ENCODE measurements around the gene GEN1. TPM values are rescaled to one million over a fixed set of nuclear protein-coding genes. Genes with fewer than 3 reads are reported as not detected.

Gene GEN1
- total RNA-seq, 1 donor: 10.7 TPM

GRCh38 chr2:17747684-17748452, 6.1 kb upstream of the GEN1 start:
- no peaks in the 10 kb centered on the region for H3K27me3 ChIP-seq (ENCODE audit: insufficient read depth, low read length)
- peaks cover 8% of the 10 kb centered on the region for H3K4me1 ChIP-seq (ENCODE audit: insufficient read depth, low read length)
- no peak overlapping the region for H3K4me3 ChIP-seq (ENCODE audit: low read length)
- no peaks in the 10 kb centered on the region for H3K9me3 ChIP-seq (ENCODE audit: low read depth, low read length)

GRCh38 chr2:17748745-17749144, 5.2 kb upstream of the GEN1 start:
- no peak overlapping the region for H3K4me3 ChIP-seq (ENCODE audit: low read length)
- H3K9me3 ChIP-seq (ENCODE audit: low read depth, low read length): no peaks in the 10 kb centered on the region
- H3K4me1 ChIP-seq (ENCODE audit: insufficient read depth, low read length): peaks cover 10% of the 10 kb centered on the region
- H3K27me3 ChIP-seq (ENCODE audit: insufficient read depth, low read length): no peaks in the 10 kb centered on the region

DNA sequence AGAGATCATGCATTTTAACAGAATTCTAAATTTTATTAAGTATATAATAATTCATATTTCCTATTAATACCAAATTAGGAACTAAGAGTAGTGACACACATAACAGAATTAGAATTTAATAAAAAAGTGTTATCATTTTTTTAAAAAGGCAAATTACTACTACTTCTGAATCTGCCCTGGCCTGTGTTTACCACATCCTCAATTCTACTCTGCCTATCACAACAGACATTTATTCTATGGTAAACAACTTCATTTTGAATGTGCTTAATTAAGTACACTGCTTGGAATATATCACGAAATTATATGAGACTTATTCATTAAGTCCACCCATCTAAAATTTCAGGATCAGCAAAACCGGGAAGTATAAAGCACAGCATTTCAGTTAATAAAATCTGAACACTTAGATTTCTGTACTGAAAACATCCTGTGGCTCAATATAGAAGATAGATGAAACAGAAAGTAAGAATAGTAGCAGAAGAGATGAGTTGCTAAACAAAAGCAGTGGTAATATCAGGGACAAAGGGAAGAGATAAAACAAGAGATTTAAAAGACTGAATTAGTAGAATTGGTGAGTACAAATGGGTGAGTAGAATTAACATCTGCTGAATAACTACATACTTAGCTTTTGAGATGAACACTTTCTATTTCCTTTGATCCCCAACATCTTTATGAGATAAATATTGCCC, 4.0 kb upstream of the GEN1 start:
- no peak overlapping the region for H3K4me3 ChIP-seq (ENCODE audit: low read length)
- peaks cover 18% of the 10 kb centered on the region for H3K4me1 ChIP-seq (ENCODE audit: insufficient read depth, low read length)
- H3K27me3 ChIP-seq (ENCODE audit: insufficient read depth, low read length): no peaks in the 10 kb centered on the region
- no peaks in the 10 kb centered on the region for H3K9me3 ChIP-seq (ENCODE audit: low read depth, low read length)

- H3K4me3 ChIP-seq (ENCODE audit: low read length): no peak overlapping the region
- no peaks in the 10 kb centered on the region for H3K27me3 ChIP-seq (ENCODE audit: insufficient read depth, low read length)
- no peaks in the 10 kb centered on the region for H3K9me3 ChIP-seq (ENCODE audit: low read depth, low read length)
- H3K4me1 ChIP-seq (ENCODE audit: insufficient read depth, low read length): peaks cover 21% of the 10 kb centered on the region
Measured at GRCh38 chr2:17752246-17752645, 1.7 kb upstream of the GEN1 start.

GRCh38 chr2:17752892-17753802, 791 bp upstream of the GEN1 start:
- Histone ChIP-seq H3K4me1 (ENCODE audit: insufficient read depth, low read length) (peaks cover 21% of the 10 kb centered on the region), H3K4me3 (ENCODE audit: low read length) (peak overlapping the region; percentile 80), H3K27me3 (ENCODE audit: insufficient read depth, low read length) (no peaks in the 10 kb centered on the region), H3K9me3 (ENCODE audit: low read depth, low read length) (no peaks in the 10 kb centered on the region)

DNA sequence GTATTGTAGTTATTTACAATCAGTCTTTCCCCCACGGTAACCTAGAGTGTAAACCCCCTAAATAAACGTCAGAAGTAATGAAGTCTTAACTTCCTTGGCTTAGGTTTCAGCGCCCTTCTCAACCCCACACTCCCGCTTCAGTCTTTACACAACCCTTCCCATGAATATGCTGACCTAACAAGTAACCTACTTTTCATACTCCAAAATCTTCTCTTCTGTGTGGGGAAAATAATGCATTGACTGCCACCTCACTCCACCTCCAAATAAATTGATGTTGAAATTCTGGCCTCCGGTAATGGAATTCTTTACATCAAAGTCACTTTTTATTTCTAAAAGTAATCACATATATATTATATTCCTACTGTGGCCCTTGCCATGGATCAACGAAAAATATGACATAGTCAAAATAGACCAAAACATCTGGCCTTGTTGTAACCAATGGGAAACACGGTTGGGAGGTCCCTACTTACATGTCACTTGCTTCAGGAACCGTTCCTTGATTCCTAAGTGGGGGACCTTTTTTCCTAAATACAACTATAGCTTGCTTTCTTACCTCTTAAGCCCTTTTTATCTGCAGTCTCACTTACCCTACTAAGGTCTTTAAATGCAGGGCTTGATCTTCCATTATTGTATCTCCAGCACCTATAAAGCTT, 961 bp downstream of the GEN1 start:
- Histone ChIP-seq H3K27me3 (ENCODE audit: insufficient read depth, low read length) (no peaks in the 10 kb centered on the region), H3K9me3 (ENCODE audit: low read depth, low read length) (no peaks in the 10 kb centered on the region), H3K4me3 (ENCODE audit: low read length) (peak overlapping the region; percentile 80), H3K4me1 (ENCODE audit: insufficient read depth, low read length) (peaks cover 27% of the 10 kb centered on the region)

DNA sequence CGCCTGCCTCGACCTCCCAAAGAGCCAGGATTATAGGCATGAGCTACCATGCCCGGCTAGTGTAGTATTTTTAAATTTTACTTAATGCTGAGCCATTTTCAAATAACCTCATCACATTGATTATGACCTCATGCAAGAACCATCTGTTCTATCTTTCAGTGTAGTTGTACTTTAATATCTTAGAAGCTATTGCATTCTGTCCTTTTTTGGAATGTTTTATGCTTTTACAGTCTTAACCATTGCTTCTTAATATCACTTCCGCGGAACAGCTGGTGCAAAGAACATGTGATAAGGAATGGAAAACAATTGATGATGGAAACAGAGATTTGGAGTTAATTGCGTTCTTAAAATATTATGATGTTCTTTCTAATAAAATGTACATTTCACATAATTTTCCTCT, 2.7 kb downstream of the GEN1 start:
- no peaks in the 10 kb centered on the region for H3K9me3 ChIP-seq (ENCODE audit: low read depth, low read length)
- no peak overlapping the region for H3K4me3 ChIP-seq (ENCODE audit: low read length)
- no peaks in the 10 kb centered on the region for H3K27me3 ChIP-seq (ENCODE audit: insufficient read depth, low read length)
- peaks cover 25% of the 10 kb centered on the region for H3K4me1 ChIP-seq (ENCODE audit: insufficient read depth, low read length)

GRCh38 chr2:17757321-17757720, 3.4 kb downstream of the GEN1 start:
- Histone ChIP-seq H3K4me3 (ENCODE audit: low read length) (no peak overlapping the region), H3K27me3 (ENCODE audit: insufficient read depth, low read length) (no peaks in the 10 kb centered on the region), H3K9me3 (ENCODE audit: low read depth, low read length) (no peaks in the 10 kb centered on the region), H3K4me1 (ENCODE audit: insufficient read depth, low read length) (peaks cover 25% of the 10 kb centered on the region)

- Histone ChIP-seq H3K27me3 (ENCODE audit: insufficient read depth, low read length) (no peaks in the 10 kb centered on the region), H3K4me1 (ENCODE audit: insufficient read depth, low read length) (peaks cover 20% of the 10 kb centered on the region), H3K4me3 (ENCODE audit: low read length) (no peak overlapping the region), H3K9me3 (ENCODE audit: low read depth, low read length) (no peaks in the 10 kb centered on the region)
Measured at GRCh38 chr2:17758118-17758517, 4.2 kb downstream of the GEN1 start.

GRCh38 chr2:17759805-17760204, 5.9 kb downstream of the GEN1 start:
- Histone ChIP-seq H3K27me3 (ENCODE audit: insufficient read depth, low read length) (no peaks in the 10 kb centered on the region), H3K4me1 (ENCODE audit: insufficient read depth, low read length) (peaks cover 17% of the 10 kb centered on the region), H3K9me3 (ENCODE audit: low read depth, low read length) (no peaks in the 10 kb centered on the region), H3K4me3 (ENCODE audit: low read length) (no peak overlapping the region)

DNA sequence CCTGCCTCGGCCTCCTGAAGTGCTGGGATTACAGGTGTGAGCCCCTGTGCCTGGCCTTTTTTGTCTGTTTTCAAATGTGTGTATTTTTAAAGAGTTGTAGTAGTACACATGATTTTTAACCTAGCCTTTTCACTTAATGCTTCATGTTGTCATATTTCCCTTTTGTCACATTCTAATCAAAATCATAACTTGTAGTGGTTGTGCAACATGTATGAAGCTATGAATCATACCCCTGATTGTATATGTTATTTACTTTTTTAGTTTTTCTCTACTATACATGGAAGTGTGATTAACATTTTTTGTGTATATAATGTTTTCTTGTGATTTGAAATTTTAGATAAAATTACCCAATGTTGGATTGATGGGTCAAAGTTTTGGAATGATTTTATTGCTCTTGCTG, 8.5 kb downstream of the GEN1 start:
- Histone ChIP-seq H3K9me3 (ENCODE audit: low read depth, low read length) (no peaks in the 10 kb centered on the region), H3K4me1 (ENCODE audit: insufficient read depth, low read length) (peaks cover 13% of the 10 kb centered on the region), H3K27me3 (ENCODE audit: insufficient read depth, low read length) (no peaks in the 10 kb centered on the region), H3K4me3 (ENCODE audit: low read length) (no peak overlapping the region)

GRCh38 chr2:17763641-17764333, 9.8 kb downstream of the GEN1 start:
- Histone ChIP-seq H3K27me3 (ENCODE audit: insufficient read depth, low read length) (no peaks in the 10 kb centered on the region), H3K9me3 (ENCODE audit: low read depth, low read length) (no peaks in the 10 kb centered on the region), H3K4me1 (ENCODE audit: insufficient read depth, low read length) (peaks cover 13% of the 10 kb centered on the region), H3K4me3 (ENCODE audit: low read length) (no peak overlapping the region)

DNA sequence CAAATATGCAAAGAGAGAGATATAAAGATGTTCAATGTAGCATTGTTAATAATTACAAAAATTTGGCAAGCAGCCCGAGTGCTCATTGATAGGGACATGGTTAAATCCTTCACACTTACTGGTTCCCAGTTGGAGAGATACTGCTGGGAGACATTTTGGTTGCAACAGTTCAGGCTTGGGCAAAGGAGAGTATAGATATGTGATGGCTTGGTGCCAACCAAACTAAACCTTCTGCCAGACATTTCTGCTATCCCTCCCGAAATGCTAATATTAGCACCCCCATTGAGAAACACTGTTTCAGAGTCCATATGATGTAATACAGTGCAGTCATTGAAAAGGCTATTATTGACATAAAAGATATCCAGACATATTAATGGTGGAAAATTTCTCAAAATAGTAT, 11.5 kb downstream of the GEN1 start:
- Histone ChIP-seq H3K4me1 (ENCODE audit: insufficient read depth, low read length) (peaks cover 3% of the 10 kb centered on the region), H3K27me3 (ENCODE audit: insufficient read depth, low read length) (no peaks in the 10 kb centered on the region), H3K9me3 (ENCODE audit: low read depth, low read length) (no peaks in the 10 kb centered on the region), H3K4me3 (ENCODE audit: low read length) (no peak overlapping the region)

DNA sequence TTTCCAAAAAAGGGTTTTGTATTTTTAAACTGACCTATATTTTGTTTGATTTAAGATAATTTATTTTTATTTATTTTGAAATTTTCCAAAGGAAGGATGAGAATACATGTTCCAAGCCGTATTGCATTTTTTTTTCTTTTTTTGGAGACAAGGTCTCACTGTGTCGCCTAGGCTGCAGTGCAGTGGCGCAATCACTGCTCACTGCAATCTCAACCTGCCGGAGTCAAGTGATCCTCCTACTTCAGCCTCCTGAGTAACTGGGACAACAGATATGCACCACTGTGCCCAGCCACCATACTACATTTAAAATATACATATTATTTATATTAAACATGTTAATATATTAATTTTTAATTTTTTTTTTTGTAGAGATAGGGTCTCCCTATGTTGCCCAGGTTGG, 15.0 kb downstream of the GEN1 start:
- Histone ChIP-seq H3K27me3 (ENCODE audit: insufficient read depth, low read length) (no peaks in the 10 kb centered on the region), H3K4me3 (ENCODE audit: low read length) (no peak overlapping the region), H3K4me1 (ENCODE audit: insufficient read depth, low read length) (no peaks in the 10 kb centered on the region), H3K9me3 (ENCODE audit: low read depth, low read length) (no peaks in the 10 kb centered on the region)
